ENCODE measurements around the gene THSD4.

THSD4 gene

DNA sequence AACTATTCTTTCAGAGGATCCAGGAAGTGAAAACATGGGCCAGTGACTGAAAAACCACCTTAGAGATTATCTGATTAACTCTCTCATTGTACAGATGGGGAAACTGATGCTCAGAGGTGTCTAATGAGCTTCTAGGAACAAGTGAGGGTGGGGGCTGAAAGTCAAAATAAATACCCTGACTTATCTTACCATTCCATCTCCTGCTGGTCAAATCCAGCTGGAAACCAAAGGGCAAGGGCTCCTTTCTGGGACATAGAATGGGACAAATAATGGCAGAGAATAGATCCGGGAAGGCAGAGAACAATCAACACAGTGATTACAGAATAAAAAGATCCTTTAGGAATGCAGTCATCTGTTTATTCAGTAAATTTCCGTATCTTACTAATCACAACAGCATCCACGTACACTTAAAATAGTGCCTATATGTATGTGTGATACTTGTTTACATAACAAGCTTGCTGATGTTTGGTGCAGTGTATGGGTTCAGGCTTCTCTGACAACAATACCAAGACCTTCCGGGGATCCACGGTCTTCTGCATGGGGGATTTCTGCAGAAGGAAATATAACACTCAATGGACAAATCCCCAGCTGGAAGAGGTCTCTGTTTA is 173.2 kb downstream of the THSD4 start:
- no peaks in the 10 kb centered on the region for H4K20me1 ChIP-seq (ENCODE audit: insufficient read depth, low read length)
- TF ChIP-seq, protein P1, sequence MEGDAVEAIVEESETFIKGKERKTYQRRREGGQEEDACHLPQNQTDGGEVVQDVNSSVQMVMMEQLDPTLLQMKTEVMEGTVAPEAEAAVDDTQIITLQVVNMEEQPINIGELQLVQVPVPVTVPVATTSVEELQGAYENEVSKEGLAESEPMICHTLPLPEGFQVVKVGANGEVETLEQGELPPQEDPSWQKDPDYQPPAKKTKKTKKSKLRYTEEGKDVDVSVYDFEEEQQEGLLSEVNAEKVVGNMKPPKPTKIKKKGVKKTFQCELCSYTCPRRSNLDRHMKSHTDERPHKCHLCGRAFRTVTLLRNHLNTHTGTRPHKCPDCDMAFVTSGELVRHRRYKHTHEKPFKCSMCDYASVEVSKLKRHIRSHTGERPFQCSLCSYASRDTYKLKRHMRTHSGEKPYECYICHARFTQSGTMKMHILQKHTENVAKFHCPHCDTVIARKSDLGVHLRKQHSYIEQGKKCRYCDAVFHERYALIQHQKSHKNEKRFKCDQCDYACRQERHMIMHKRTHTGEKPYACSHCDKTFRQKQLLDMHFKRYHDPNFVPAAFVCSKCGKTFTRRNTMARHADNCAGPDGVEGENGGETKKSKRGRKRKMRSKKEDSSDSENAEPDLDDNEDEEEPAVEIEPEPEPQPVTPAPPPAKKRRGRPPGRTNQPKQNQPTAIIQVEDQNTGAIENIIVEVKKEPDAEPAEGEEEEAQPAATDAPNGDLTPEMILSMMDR (IDR thresholded peaks at IDR 0.05; ENCODE audit: low read depth, low read length), result no peak
- no peak for TF ChIP-seq EZH2phosphoT487 (IDR thresholded peaks at IDR 0.05; ENCODE audit: low read depth)
- H3K27ac ChIP-seq (ENCODE audit: low read length), result no peak overlapping the region
- no peaks in the 10 kb centered on the region for H3K36me3 ChIP-seq (replicated peaks; ENCODE audit: low read depth, low read length)
- no peaks in the 10 kb centered on the region for H3K4me1 ChIP-seq (ENCODE audit: low read length)
- no peaks in the 10 kb centered on the region for H3K9me3 ChIP-seq (ENCODE audit: insufficient read depth, low read length)
- H3K27me3 ChIP-seq (ENCODE audit: low read depth, low read length), result peaks cover 38% of the 10 kb centered on the region
- H3K4me2 ChIP-seq (ENCODE audit: low read length), result no peak overlapping the region
- no peak overlapping the region for H3K4me3 ChIP-seq (ENCODE audit: low read length)
- H3K9ac ChIP-seq (ENCODE audit: low read length), result no peak overlapping the region
- H3K79me2 ChIP-seq (ENCODE audit: low read length), result no peaks in the 10 kb centered on the region
- no peak overlapping the region for H2AFZ ChIP-seq (ENCODE audit: low read depth, low read length)

GRCh38 chr15:71290002-71290401 is 174.7 kb downstream of the THSD4 start:
- H2AFZ ChIP-seq (ENCODE audit: low read depth, low read length), result no peak overlapping the region
- H3K9ac ChIP-seq (ENCODE audit: low read length), result no peak overlapping the region
- H3K79me2 ChIP-seq (ENCODE audit: low read length), result no peaks in the 10 kb centered on the region
- peaks cover 38% of the 10 kb centered on the region for H3K27me3 ChIP-seq (ENCODE audit: low read depth, low read length)
- no peak overlapping the region for H3K4me3 ChIP-seq (ENCODE audit: low read length)
- H3K36me3 ChIP-seq (replicated peaks; ENCODE audit: low read depth, low read length), result no peaks in the 10 kb centered on the region
- H3K4me1 ChIP-seq (ENCODE audit: low read length), result peaks cover 3% of the 10 kb centered on the region
- no peaks in the 10 kb centered on the region for H4K20me1 ChIP-seq (ENCODE audit: insufficient read depth, low read length)
- H3K27ac ChIP-seq (ENCODE audit: low read length), result no peak overlapping the region
- H3K9me3 ChIP-seq (ENCODE audit: insufficient read depth, low read length), result no peaks in the 10 kb centered on the region
- TF ChIP-seq EZH2phosphoT487 (IDR thresholded peaks at IDR 0.05; ENCODE audit: low read depth), result no peak
- TF ChIP-seq, protein P1 (IDR thresholded peaks at IDR 0.05; ENCODE audit: low read depth, low read length), result no peak
- no peak overlapping the region for H3K4me2 ChIP-seq (ENCODE audit: low read length)

DNA sequence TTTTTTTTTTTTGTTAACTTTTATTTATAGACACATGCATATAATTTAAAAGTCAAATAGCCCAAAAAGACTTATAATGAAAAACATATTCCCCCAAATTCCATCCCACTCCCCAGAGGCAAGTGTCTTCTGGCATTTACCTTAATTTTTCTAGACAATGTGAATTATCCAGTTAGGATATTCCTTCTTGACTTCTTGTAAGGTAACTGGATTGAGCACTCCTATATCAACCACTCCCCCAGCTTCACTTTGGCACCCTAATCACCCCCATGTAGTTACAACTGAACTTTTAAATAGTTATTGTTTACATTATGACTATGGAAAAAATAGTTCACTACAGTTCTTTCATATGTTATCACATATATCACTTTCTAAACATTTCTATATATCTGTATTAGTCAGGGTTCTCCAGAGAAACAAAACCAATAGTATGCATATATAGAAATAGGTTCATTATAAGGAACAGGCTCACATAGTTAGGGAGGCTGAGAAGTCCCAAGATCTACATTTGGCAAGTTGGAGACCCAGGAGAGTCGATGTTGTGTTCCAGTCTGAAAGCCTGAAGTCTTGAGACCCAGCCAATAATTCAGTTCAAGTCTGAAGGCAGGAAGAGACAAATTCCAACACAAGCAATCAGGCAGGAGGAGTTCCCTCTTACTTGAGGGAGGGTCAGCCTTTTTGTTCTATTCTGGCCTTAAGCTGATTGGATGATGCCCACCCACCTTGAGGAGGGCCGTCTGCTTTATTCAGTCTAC is 175.8 kb downstream of the THSD4 start:
- H3K36me3 ChIP-seq (replicated peaks; ENCODE audit: low read depth, low read length), result no peaks in the 10 kb centered on the region
- no peak overlapping the region for H3K4me2 ChIP-seq (ENCODE audit: low read length)
- H3K9ac ChIP-seq (ENCODE audit: low read length), result no peak overlapping the region
- peaks cover 35% of the 10 kb centered on the region for H3K27me3 ChIP-seq (ENCODE audit: low read depth, low read length)
- no peak overlapping the region for H3K27ac ChIP-seq (ENCODE audit: low read length)
- H3K4me3 ChIP-seq (ENCODE audit: low read length), result no peak overlapping the region
- no peak for TF ChIP-seq EZH2phosphoT487 (IDR thresholded peaks at IDR 0.05; ENCODE audit: low read depth)
- TF ChIP-seq, protein P1 (IDR thresholded peaks at IDR 0.05; ENCODE audit: low read depth, low read length), result no peak
- H3K79me2 ChIP-seq (ENCODE audit: low read length), result no peaks in the 10 kb centered on the region
- H2AFZ ChIP-seq (ENCODE audit: low read depth, low read length), result no peak overlapping the region
- H3K4me1 ChIP-seq (ENCODE audit: low read length), result peaks cover 12% of the 10 kb centered on the region
- no peaks in the 10 kb centered on the region for H3K9me3 ChIP-seq (ENCODE audit: insufficient read depth, low read length)
- H4K20me1 ChIP-seq (ENCODE audit: insufficient read depth, low read length), result no peaks in the 10 kb centered on the region

DNA sequence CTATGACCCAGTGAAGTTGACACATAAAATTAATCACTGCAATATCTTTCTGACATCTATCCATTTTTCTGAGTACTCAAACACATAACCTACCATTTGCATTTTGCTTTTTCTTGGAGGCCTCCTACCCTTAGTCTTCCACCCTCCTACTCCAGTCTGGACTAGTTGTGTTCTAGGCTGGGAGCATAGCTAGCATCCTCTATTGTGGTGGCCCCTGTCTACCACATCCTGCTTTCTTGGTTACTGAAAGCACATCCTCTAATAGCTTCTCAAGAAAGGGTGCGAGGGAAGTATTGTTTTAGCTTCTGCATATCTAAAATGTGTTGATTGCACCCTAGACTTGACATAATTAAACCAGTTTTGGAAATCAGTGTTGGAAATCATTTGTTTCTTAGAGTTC is 176.5 kb downstream of the THSD4 start:
- Histone ChIP-seq H3K27ac (ENCODE audit: low read length) (no peak overlapping the region), H3K79me2 (ENCODE audit: low read length) (no peaks in the 10 kb centered on the region), H3K4me1 (ENCODE audit: low read length) (peaks cover 12% of the 10 kb centered on the region), H3K27me3 (ENCODE audit: low read depth, low read length) (peaks cover 35% of the 10 kb centered on the region), H3K36me3 (replicated peaks; ENCODE audit: low read depth, low read length) (no peaks in the 10 kb centered on the region), H3K4me3 (ENCODE audit: low read length) (no peak overlapping the region), H3K4me2 (ENCODE audit: low read length) (no peak overlapping the region), H3K9me3 (ENCODE audit: insufficient read depth, low read length) (no peaks in the 10 kb centered on the region), H2AFZ (ENCODE audit: low read depth, low read length) (no peak overlapping the region), H4K20me1 (ENCODE audit: insufficient read depth, low read length) (no peaks in the 10 kb centered on the region), H3K9ac (ENCODE audit: low read length) (no peak overlapping the region)
- TF ChIP-seq, protein P1 (IDR thresholded peaks at IDR 0.05; ENCODE audit: low read depth, low read length), result no peak
- no peak for TF ChIP-seq EZH2phosphoT487 (IDR thresholded peaks at IDR 0.05; ENCODE audit: low read depth)

All from OCI-LY3 (cell line).